Astrocyte (in vitro differentiated cells and primary cell): ENCODE data around the gene OCA2.

Source experiments
- EZH2 ChIP-seq: IDR thresholded peaks from 2 replicates; pipeline ENCODE4 v1.6.1; 2012; ENCODE audit warnings: mild to moderate bottlenecking, low read length, inconsistent platforms; ENCODE audit not compliant: insufficient read depth
- TF ChIP-seq, protein P1 (sequence below): IDR thresholded peaks from 2 replicates; pipeline ENCODE4 v1.5.1; 2011; ENCODE audit warnings: low read depth, mild to moderate bottlenecking, inconsistent platforms, low read length, moderate library complexity; ENCODE audit not compliant: insufficient read depth

DNA sequence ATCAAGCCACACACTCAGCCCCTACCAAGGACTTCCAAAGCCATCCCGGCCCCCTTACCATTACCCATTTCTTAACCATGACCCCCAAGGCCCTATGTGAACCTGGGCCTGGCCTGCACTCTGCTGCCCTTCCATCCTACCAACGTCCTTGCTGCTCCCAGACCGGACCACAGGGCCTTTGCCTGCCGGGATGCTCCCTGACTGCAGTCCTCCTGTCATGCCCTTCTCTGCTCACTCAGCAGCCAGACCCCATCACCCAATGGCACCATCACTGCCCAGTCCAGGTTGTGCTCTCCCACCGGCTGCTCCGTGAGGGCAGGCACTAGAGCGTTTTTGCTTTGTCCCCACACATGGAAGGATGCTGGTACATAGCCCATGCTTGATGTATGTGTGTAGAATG, 73.7 kb downstream of the OCA2 start:
- TF ChIP-seq, protein P1, sequence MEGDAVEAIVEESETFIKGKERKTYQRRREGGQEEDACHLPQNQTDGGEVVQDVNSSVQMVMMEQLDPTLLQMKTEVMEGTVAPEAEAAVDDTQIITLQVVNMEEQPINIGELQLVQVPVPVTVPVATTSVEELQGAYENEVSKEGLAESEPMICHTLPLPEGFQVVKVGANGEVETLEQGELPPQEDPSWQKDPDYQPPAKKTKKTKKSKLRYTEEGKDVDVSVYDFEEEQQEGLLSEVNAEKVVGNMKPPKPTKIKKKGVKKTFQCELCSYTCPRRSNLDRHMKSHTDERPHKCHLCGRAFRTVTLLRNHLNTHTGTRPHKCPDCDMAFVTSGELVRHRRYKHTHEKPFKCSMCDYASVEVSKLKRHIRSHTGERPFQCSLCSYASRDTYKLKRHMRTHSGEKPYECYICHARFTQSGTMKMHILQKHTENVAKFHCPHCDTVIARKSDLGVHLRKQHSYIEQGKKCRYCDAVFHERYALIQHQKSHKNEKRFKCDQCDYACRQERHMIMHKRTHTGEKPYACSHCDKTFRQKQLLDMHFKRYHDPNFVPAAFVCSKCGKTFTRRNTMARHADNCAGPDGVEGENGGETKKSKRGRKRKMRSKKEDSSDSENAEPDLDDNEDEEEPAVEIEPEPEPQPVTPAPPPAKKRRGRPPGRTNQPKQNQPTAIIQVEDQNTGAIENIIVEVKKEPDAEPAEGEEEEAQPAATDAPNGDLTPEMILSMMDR: no peak
- TF ChIP-seq EZH2: no peak
